OCI-LY3 (cell line): Measurements from ENCODE around the gene HORMAD2.

Experiments used
- EZH2phosphoT487 ChIP-seq: fragments of 200-600 bp; shearing (Covaris generic); IDR thresholded peaks from 2 replicates; pipeline ENCODE4 v1.6.1; 2018; ENCODE audit warnings: antibody characterized with exemption, mixed run types, low read depth
- TF ChIP-seq, protein P1 (sequence below): fragments of 200-600, 300-600 bp; sonication (generic); IDR thresholded peaks from 2 replicates; pipeline ENCODE4 v1.5.1; 2014; ENCODE audit warnings: antibody characterized with exemption, low read length, low read depth

DNA sequence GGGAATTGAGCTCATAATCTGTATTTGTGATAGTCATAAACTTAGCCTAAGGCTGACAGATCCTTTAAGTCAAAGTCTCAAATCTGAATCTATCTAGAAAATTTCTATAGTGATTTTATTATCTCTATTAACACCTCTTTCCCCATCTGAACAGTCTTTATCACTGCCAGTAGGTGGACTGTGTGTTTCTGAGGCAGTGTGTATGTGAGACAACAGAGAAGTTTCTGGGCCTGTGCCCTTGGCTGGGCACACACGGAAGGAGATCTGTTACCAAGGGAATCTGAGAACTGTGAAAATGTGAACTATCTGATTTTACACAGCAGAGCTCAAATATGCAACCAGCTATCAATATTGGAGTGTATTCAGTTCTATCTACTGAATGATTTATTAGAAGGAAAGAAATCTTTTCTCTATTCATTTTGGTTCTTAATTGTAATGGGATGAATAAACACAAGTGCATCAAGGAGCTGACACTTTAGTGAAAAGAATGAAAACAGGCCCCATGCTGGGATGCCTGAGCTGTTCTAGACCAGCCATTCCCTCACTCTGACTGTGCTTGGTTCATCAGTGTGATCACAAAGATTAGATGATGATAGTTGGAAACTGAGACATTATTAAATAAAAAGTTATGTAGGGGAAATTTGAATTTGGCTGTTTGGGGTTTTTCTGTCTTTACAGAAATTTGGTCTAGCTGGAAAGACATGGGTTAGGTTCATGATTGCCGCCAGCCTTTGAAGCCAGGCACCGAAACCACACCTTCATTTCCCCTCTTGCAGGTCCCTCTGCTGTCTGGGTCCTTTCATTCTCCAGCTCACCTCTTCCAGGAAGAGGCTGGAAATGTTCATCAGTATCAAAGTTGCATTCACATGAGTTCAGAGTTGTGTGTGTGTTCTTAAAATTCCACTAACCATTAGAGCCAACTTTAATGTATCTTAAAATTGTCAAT lies 98.2 kb downstream of the HORMAD2 start:
- TF ChIP-seq, protein P1, sequence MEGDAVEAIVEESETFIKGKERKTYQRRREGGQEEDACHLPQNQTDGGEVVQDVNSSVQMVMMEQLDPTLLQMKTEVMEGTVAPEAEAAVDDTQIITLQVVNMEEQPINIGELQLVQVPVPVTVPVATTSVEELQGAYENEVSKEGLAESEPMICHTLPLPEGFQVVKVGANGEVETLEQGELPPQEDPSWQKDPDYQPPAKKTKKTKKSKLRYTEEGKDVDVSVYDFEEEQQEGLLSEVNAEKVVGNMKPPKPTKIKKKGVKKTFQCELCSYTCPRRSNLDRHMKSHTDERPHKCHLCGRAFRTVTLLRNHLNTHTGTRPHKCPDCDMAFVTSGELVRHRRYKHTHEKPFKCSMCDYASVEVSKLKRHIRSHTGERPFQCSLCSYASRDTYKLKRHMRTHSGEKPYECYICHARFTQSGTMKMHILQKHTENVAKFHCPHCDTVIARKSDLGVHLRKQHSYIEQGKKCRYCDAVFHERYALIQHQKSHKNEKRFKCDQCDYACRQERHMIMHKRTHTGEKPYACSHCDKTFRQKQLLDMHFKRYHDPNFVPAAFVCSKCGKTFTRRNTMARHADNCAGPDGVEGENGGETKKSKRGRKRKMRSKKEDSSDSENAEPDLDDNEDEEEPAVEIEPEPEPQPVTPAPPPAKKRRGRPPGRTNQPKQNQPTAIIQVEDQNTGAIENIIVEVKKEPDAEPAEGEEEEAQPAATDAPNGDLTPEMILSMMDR, result no peak
- no peak for TF ChIP-seq EZH2phosphoT487
